Measurements from ENCODE around the gene TRANK1.

TRANK1 gene

GRCh38 chr3:36901588-36901987 lies 43.3 kb downstream of the TRANK1 start:
- CTCF ChIA-PET: interaction anchor here (0.6 kb wide), 1 partner anchor 21 kb away, joined by 3 read pairs; no protein-coding TSS in a partner anchor
- H3K4me1 ChIP-seq (ENCODE audit: control insufficient read depth, insufficient read depth, low read length): no peaks in the 10 kb centered on the region
- no peak overlapping the region for H3K27ac ChIP-seq (ENCODE audit: extremely low read depth, low read depth, low read length)
- H3K4me3 ChIP-seq (ENCODE audit: low read depth, low read length): no peak overlapping the region
- no peaks in the 10 kb centered on the region for H3K9me3 ChIP-seq (ENCODE audit: control insufficient read depth, insufficient read depth, low read depth, low read length)
- no peak for TF ChIP-seq ZNF610 (tag by site-specific recombination; IDR thresholded peaks at IDR 0.05; ENCODE audit: borderline replicate concordance)
- TF ChIP-seq ZNF645 (tag by site-specific recombination; IDR thresholded peaks at IDR 0.05): no peak
- no peak for TF ChIP-seq ZNF473 (tag by site-specific recombination; IDR thresholded peaks at IDR 0.05)
- no peak for TF ChIP-seq WT1 (tag by site-specific recombination; IDR thresholded peaks at IDR 0.05)
- no peak for TF ChIP-seq ZNF18 (tag by site-specific recombination; IDR thresholded peaks at IDR 0.05)
- no peak for TF ChIP-seq MYNN (tag by site-specific recombination; IDR thresholded peaks at IDR 0.05; ENCODE audit: borderline replicate concordance)
- TF ChIP-seq KLF10 (tag by site-specific recombination; IDR thresholded peaks at IDR 0.05): no peak
- TF ChIP-seq ZNF132 (tag by site-specific recombination; IDR thresholded peaks at IDR 0.05; ENCODE audit: borderline replicate concordance): no peak
- TF ChIP-seq GFI1B (tag by site-specific recombination; IDR thresholded peaks at IDR 0.05): no peak
- no peak for TF ChIP-seq ZNF354C (tag by site-specific recombination; IDR thresholded peaks at IDR 0.05; ENCODE audit: borderline replicate concordance, low read depth)
- no peaks in the 10 kb centered on the region for H3K36me3 ChIP-seq (ENCODE audit: control insufficient read depth in 2 of 2, insufficient read depth in 1 of 2, low read length in 2 of 2)
- POLR2A ChIA-PET: no interaction called here

- POLR2A ChIA-PET: no interaction called here
- Histone ChIP-seq H3K4me1 (ENCODE audit: control insufficient read depth, insufficient read depth, low read length) (no peaks in the 10 kb centered on the region), H3K9me3 (ENCODE audit: control insufficient read depth, insufficient read depth, low read depth, low read length) (no peaks in the 10 kb centered on the region), H3K36me3 (ENCODE audit: control insufficient read depth in 2 of 2, insufficient read depth in 1 of 2, low read length in 2 of 2) (no peaks in the 10 kb centered on the region), H3K4me3 (ENCODE audit: low read depth, low read length) (no peak overlapping the region), H3K27ac (ENCODE audit: extremely low read depth, low read depth, low read length) (no peak overlapping the region)
- CTCF ChIA-PET: interaction anchor here (0.6 kb wide), 1 partner anchor 22 kb away, joined by 3 read pairs; no protein-coding TSS in a partner anchor
- no peak for TF ChIP-seq ZBTB8A (tag by site-specific recombination; IDR thresholded peaks at IDR 0.05)
- no peak for TF ChIP-seq RBAK (tag by site-specific recombination; IDR thresholded peaks at IDR 0.05)
- 0 out of 2 replicates have a peak, but pooled peaks have one; percentile 37 for TF ChIP-seq ZNF362 (tag by site-specific recombination; IDR thresholded peaks at IDR 0.05)
Measured at GRCh38 chr3:36900474-36901443, 44.1 kb downstream of the TRANK1 start.

GRCh38 chr3:36895496-36896409 lies 49.1 kb downstream of the TRANK1 start:
- H3K4me1 ChIP-seq (ENCODE audit: control insufficient read depth, insufficient read depth, low read length): no peaks in the 10 kb centered on the region

More at GRCh38 chr3:36895496-36896409, 49.1 kb downstream of the TRANK1 start:
- no peak overlapping the region for H3K27ac ChIP-seq (ENCODE audit: extremely low read depth, low read depth, low read length)
- ChIA-PET POLR2A (no interaction called here), CTCF (no interaction called here)
- no peaks in the 10 kb centered on the region for H3K9me3 ChIP-seq (ENCODE audit: control insufficient read depth, insufficient read depth, low read depth, low read length)
- no peak for TF ChIP-seq ZNF394 (tag by site-specific recombination; IDR thresholded peaks at IDR 0.05; ENCODE audit: borderline replicate concordance)
- H3K36me3 ChIP-seq (ENCODE audit: control insufficient read depth in 2 of 2, insufficient read depth in 1 of 2, low read length in 2 of 2): no peaks in the 10 kb centered on the region
- no peak overlapping the region for H3K4me3 ChIP-seq (ENCODE audit: low read depth, low read length)

Data from HEK293 (cell line).